T-cell (primary cell): ENCODE results near the gene CAPN11. TPM values are rescaled to one million over a fixed set of nuclear protein-coding genes. Genes with fewer than 3 reads are reported as not detected.
"Not testable (repeated sequence)": the region's sequence is repeated elsewhere in the genome, so short reads cannot be mapped to it uniquely, and the experiment has no call there.

Experiments
- ATAC-seq, 4 experiments: fragments of 200-7000 bp in 3 of 4; fragments of 150-1000 bp in 1 of 4; cut with Tn5 transposase; replicated peaks in 1 of 4; 1 replicate in 3 of 4; 2 replicates in 1 of 4; pipeline ENCODE4 v1.10.0; 2021; ENCODE audit warnings: moderate library complexity in 3 of 4, mild to moderate bottlenecking in 2 of 4, moderate number of reproducible peaks in 1 of 4
- CTCF ChIA-PET, 2 donors: fragments of 300-600 bp; sonication (Branson Sonifier 250); formaldehyde crosslinking; loops; one replicate each; lab custom pipeline; 2022; ENCODE audit warnings: antibody characterized with exemption in 2 of 2; lab: Charles Lee
- POLR2A ChIA-PET, 2 donors: fragments of 300-600 bp; sonication (Branson Sonifier 250); formaldehyde crosslinking; loops; one replicate each; lab custom pipeline; 2022; ENCODE audit warnings: antibody characterized with exemption in 2 of 2; lab: Charles Lee
- DNase-seq, 35 experiments: peaks; one replicate each; pipeline versions ENCODE4 v3.0.0 to v3.0.0-alpha.2; 2013 to 2023
- H3K27ac ChIP-seq: one replicate; pipeline ENCODE4 v1.5.1; 2013; ENCODE audit warnings: low read length
- H3K27me3 ChIP-seq, 2 experiments: replicated peaks in 1 of 2; 1 replicate in 1 of 2; 2 replicates in 1 of 2; pipeline versions ENCODE4 v1.6.1 to v1.7.0; 2013; ENCODE audit warnings: low read length in 1 of 2, mixed read lengths in 1 of 2; ENCODE audit not compliant: control insufficient read depth in 2 of 2, insufficient read depth in 2 of 2; ENCODE audit errors: extremely low read depth in 1 of 2
- H3K36me3 ChIP-seq, 2 donors: 1 replicate in 1 of 2; 2 replicates in 1 of 2; pipeline versions ENCODE4 v1.6.1 to v1.7.0; 2013; ENCODE audit warnings: low read length in 1 of 2; ENCODE audit not compliant: control insufficient read depth in 2 of 2, insufficient read depth in 1 of 2; ENCODE audit errors: extremely low read depth in 1 of 2
- H3K4me1 ChIP-seq, 2 experiments: 1 replicate in 1 of 2; 2 replicates in 1 of 2; pipeline versions ENCODE4 v1.6.1 to v1.7.0; 2013; ENCODE audit warnings: low read length in 2 of 2, mixed read lengths in 1 of 2; ENCODE audit not compliant: insufficient read depth in 2 of 2, control insufficient read depth in 1 of 2; ENCODE audit errors: extremely low read depth in 1 of 2
- H3K4me3 ChIP-seq, 2 donors: 1 replicate in 1 of 2; 2 replicates in 1 of 2; pipeline versions ENCODE4 v1.5.1 to v1.7.0; 2013; ENCODE audit warnings: mild to moderate bottlenecking in 2 of 2, low read length in 1 of 2, moderate library complexity in 1 of 2; ENCODE audit not compliant: control insufficient read depth in 1 of 2; ENCODE audit errors: extremely low read depth in 1 of 2
- H3K9me3 ChIP-seq: 2 replicates; pipeline ENCODE4 v1.7.0; 2013
- H3K27ac Mint-ChIP-seq, 2 donors: one replicate each; pipeline ENCODE4 v1.8.0; 2020 to 2021; ENCODE audit warnings: mild to moderate bottlenecking in 2 of 2, mixed read lengths in 2 of 2
- H3K27me3 Mint-ChIP-seq, 2 donors: one replicate each; pipeline ENCODE4 v1.8.0; 2021 to 2022; ENCODE audit warnings: mixed read lengths in 2 of 2
- H3K36me3 Mint-ChIP-seq: one replicate; pipeline ENCODE4 v1.8.0; 2021; ENCODE audit warnings: mixed read lengths
- H3K4me1 Mint-ChIP-seq, 3 donors: one replicate each; pipeline ENCODE4 v1.8.0; 2020 to 2022; ENCODE audit warnings: mixed read lengths in 3 of 3, mild to moderate bottlenecking in 1 of 3
- H3K4me3 Mint-ChIP-seq, 3 donors: one replicate each; pipeline ENCODE4 v1.8.0; 2020 to 2022; ENCODE audit warnings: mild to moderate bottlenecking in 3 of 3, mixed read lengths in 3 of 3, moderate library complexity in 3 of 3
- H3K9me3 Mint-ChIP-seq, 3 donors: one replicate each; pipeline ENCODE4 v1.8.0; 2020 to 2022; ENCODE audit warnings: mixed read lengths in 3 of 3
- WGBS: methylation state at CpG from one replicate; pipeline ENCODE4 v1.1.5; 2013; ENCODE audit warnings: missing lambda C conversion rate; ENCODE audit not compliant: insufficient coverage; 5-methylcytosine and 5-hydroxymethylcytosine counted together
- total RNA-seq, 35 experiments: library from RNA in 6 of 35; stranded (reverse) in 6 of 35; fragments of 120-200 nt in 1 of 35; gene quantifications; one replicate each; pipeline versions ENCODE4 v1.2.1 to v1.2.4 and lab custom pipeline; 2013 to 2026

CAPN11 gene
- total RNA-seq, 5 donors from 2014 or later (not counting 1 experiment from before 2014, with no cell fraction given), result 0.79 TPM; not detected in 4

DNA sequence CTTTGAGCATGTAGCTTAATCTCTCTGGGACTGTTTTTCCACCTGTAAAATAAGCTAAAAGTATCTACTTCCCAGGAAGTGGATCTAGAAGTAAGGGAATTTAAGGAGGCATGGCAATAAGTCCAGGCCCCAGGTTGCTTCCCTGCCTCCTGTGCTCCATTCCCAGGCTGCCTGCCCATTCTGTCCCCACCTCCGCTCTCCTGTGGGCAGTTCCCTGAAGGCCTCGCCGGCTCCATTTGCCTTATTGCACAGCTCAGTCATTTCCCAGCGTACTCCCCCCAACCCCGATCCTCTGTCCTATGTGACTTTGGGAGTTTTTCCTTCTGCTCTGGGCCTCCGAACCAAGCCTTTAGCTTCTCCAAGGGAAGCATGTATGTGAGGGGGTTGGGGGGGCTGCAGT lies 69.4 kb downstream of the CAPN11 start:
- Mint-ChIP-seq H3K4me3 (no peak overlapping the region), H3K4me1 (peaks cover 8 to 11% (median 10%) of the 10 kb centered on the region in 3 donors), H3K9me3 (no peaks in the 10 kb centered on the region), H3K27me3 (no peaks in the 10 kb centered on the region), H3K36me3 (no peaks in the 10 kb centered on the region), H3K27ac (no peak overlapping the region)
- DNase-seq (no peak), ATAC-seq (no peak)
- Histone ChIP-seq H3K36me3 (no peaks in the 10 kb centered on the region), H3K4me1 (peaks cover 3 to 14% of the 10 kb centered on the region in 2 experiments), H3K27me3 (peaks cover 0 to 6% of the 10 kb centered on the region in 2 experiments), H3K4me3 (no peak overlapping the region), H3K9me3 (no peaks in the 10 kb centered on the region), H3K27ac (no peak overlapping the region)
- CTCF ChIA-PET, result interaction anchor here in 1 of 2 donors (1.3 kb wide), 1 partner anchor 15 kb away, joined by 4 read pairs; no protein-coding TSS in a partner anchor
- 100% methylated on average over 1 of the region's 6 CpGs for WGBS
- POLR2A ChIA-PET, result no interaction called here

DNA sequence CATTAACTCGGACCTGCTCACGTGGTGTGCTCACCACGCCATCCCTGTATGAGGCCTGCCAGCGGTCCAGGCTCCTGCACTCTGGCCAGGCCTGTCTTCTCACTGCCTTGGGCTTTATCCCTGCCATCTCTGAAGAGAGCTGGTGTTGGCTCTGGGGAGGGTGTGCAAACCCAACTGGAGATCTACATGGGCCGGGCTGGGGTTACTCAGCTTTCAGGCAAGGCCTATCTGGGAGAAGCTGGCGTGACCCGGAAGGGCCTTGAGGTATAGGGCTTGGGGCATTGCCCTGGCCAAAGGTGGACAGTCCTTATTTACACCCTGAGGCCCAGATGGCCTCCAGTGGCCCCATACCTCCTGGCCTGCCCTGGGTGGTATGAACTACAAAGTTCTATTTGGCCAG lies 69.8 kb downstream of the CAPN11 start:
- H3K9me3 ChIP-seq, result no peaks in the 10 kb centered on the region
- ChIA-PET CTCF (interaction anchor here in 1 of 2 donors (1.3 kb wide), 1 partner anchor 14 kb away, joined by 4 read pairs; no protein-coding TSS in a partner anchor), POLR2A (no interaction called here)
- WGBS, result 96% methylated on average over 7 of the region's 7 CpGs
- H3K27ac Mint-ChIP-seq, result no peak overlapping the region
- peaks cover 8 to 10% (median 8%) of the 10 kb centered on the region in 3 donors for H3K4me1 Mint-ChIP-seq
- no peaks in the 10 kb centered on the region for H3K36me3 Mint-ChIP-seq
- no peaks in the 10 kb centered on the region for H3K36me3 ChIP-seq
- H3K4me1 ChIP-seq, result peaks cover 3 to 12% of the 10 kb centered on the region in 2 experiments
- H3K27ac ChIP-seq, result no peak overlapping the region
- H3K9me3 Mint-ChIP-seq, result no peaks in the 10 kb centered on the region
- no peak for DNase-seq
- no peaks in the 10 kb centered on the region for H3K27me3 Mint-ChIP-seq
- no peak for ATAC-seq
- H3K4me3 ChIP-seq, result no peak overlapping the region
- no peak overlapping the region for H3K4me3 Mint-ChIP-seq
- peaks cover 0 to 5% of the 10 kb centered on the region in 2 experiments for H3K27me3 ChIP-seq

DNA sequence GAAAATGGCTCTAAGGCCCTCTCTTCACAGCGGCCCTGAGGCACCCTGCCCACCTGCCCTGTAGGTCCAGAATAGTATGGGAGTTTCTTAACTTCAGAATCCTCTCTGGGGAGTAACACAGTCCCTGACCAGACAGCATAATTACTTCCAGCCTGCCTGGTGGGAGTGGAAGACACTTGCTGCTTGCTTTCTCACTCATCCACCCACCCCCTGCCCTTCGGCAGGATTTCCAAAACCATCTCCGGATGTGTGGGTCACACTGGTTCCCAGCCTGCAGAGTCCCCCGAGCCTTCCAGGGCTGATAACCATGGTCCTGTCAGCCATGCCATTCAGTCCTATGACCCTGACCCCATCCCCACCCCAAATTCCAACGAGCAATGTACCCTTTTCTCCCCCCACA lies 70.2 kb downstream of the CAPN11 start:
- no peak overlapping the region for H3K4me3 Mint-ChIP-seq
- DNase-seq (no peak), ATAC-seq (no peak)
- peaks cover 7 to 10% (median 8%) of the 10 kb centered on the region in 3 donors for H3K4me1 Mint-ChIP-seq
- H3K27me3 Mint-ChIP-seq, result no peaks in the 10 kb centered on the region
- no peaks in the 10 kb centered on the region for H3K36me3 ChIP-seq
- H3K36me3 Mint-ChIP-seq, result no peaks in the 10 kb centered on the region
- H3K9me3 Mint-ChIP-seq, result no peaks in the 10 kb centered on the region
- no peak overlapping the region for H3K27ac ChIP-seq
- ChIA-PET POLR2A (no interaction called here), CTCF (no interaction called here)
- WGBS, result 83% methylated on average over 3 of the region's 5 CpGs
- no peaks in the 10 kb centered on the region for H3K9me3 ChIP-seq
- H3K4me1 ChIP-seq, result peaks cover 3 to 9% of the 10 kb centered on the region in 2 experiments
- peaks cover 0 to 5% of the 10 kb centered on the region in 2 experiments for H3K27me3 ChIP-seq
- no peak overlapping the region for H3K27ac Mint-ChIP-seq
- H3K4me3 ChIP-seq, result no peak overlapping the region

DNA sequence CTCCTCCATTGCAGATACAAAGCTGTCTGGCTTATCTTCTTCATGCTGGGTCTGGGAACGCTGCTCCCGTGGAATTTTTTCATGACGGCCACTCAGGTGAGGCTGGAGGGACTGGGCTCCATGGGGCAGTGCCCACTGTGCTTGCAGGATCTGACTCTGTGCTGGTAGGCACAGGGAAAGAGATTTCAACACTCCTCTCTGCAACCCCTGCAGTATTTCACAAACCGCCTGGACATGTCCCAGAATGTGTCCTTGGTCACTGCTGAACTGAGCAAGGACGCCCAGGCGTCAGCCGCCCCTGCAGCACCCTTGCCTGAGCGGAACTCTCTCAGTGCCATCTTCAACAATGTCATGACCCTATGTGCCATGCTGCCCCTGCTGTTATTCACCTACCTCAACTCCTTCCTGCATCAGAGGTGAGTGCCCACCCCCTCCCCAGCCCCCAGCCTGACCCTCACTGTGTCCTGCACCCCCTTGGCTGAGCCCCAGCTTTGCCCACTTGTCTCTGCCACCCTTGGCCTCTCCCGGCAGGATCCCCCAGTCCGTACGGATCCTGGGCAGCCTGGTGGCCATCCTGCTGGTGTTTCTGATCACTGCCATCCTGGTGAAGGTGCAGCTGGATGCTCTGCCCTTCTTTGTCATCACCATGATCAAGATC lies 70.9 kb downstream of the CAPN11 start:
- Mint-ChIP-seq H3K4me3 (no peak overlapping the region), H3K9me3 (no peaks in the 10 kb centered on the region), H3K4me1 (peaks cover under 1 to 3% (median 2%) of the 10 kb centered on the region in 3 donors), H3K27me3 (no peaks in the 10 kb centered on the region), H3K27ac (no peak overlapping the region), H3K36me3 (no peaks in the 10 kb centered on the region)
- no peak for DNase-seq
- Histone ChIP-seq H3K9me3 (no peaks in the 10 kb centered on the region), H3K27ac (no peak overlapping the region), H3K36me3 (no peaks in the 10 kb centered on the region), H3K4me1 (peaks cover 0 to 3% of the 10 kb centered on the region in 2 experiments), H3K4me3 (no peak overlapping the region), H3K27me3 (peaks cover 0 to 5% of the 10 kb centered on the region in 2 experiments)
- no peak for ATAC-seq
- 95% methylated on average over 11 of the region's 11 CpGs for WGBS
- CTCF ChIA-PET, result no interaction called here
- POLR2A ChIA-PET, result no interaction called here

DNA sequence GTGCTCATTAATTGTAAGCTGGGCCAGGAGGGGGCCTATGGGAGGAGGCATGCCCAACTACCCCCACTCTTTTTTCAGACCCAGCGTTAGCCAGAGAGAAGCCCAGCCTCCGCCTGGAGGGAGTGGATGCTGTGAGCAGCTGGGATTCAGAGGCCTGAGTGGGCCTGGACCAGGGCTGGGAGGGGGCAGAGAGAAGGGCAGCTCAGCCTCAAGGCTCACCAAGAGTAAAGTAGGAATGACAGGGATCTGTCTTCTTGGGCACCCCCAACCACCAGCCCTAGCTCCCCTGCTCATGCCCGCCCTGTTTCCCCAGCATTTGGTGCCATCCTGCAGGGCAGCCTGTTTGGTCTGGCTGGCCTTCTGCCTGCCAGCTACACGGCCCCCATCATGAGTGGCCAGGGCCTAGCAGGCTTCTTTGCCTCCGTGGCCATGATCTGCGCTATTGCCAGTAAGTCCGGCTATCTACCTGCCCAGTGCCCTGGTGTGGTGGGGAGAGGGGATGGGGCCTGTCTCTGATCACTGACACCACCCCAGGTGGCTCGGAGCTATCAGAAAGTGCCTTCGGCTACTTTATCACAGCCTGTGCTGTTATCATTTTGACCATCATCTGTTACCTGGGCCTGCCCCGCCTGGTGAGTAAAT lies 71.5 kb downstream of the CAPN11 start:
- no peaks in the 10 kb centered on the region for H3K36me3 ChIP-seq
- ChIA-PET CTCF (no interaction called here), POLR2A (no interaction called here)
- DNase-seq (no peak), ATAC-seq (no peak)
- H3K27ac ChIP-seq, result no peak overlapping the region
- Mint-ChIP-seq H3K9me3 (no peaks in the 10 kb centered on the region), H3K4me1 (no peaks in the 10 kb centered on the region), H3K27me3 (no peaks in the 10 kb centered on the region), H3K4me3 (no peak overlapping the region), H3K36me3 (no peaks in the 10 kb centered on the region), H3K27ac (no peak overlapping the region)
- H3K4me3 ChIP-seq, result no peak overlapping the region
- H3K4me1 ChIP-seq, result no peaks in the 10 kb centered on the region
- 100% methylated on average over 2 of the region's 10 CpGs for WGBS
- H3K27me3 ChIP-seq, result peaks cover 0 to 5% of the 10 kb centered on the region in 2 experiments
- H3K9me3 ChIP-seq, result no peaks in the 10 kb centered on the region

DNA sequence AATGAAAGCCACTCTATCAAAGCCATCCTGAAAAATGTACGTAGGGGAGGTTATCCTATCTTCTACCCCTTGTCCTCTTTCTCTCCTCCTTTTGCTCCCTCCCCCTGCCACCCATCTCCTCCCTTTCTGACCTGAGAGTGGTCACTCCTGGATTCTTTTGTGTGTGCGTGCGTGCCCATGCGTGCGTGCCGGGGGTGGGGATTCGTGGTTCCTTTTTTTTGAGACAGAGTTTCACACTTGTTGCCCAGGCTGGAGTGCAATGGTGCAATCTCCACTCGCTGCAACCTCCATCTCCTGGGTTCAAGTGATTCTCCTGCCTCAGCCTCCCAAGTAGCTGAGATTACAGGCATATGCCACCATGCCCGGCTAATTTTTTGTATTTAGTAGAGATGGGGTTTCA lies 72.8 kb downstream of the CAPN11 start:
- H3K4me3 ChIP-seq, H3K36me3 ChIP-seq, H3K9me3 ChIP-seq, H3K27ac ChIP-seq, POLR2A ChIA-PET, CTCF ChIA-PET, H3K4me1 ChIP-seq, H3K27me3 ChIP-seq, H3K27me3 Mint-ChIP-seq, H3K4me3 Mint-ChIP-seq, ATAC-seq, DNase-seq, H3K4me1 Mint-ChIP-seq, H3K27ac Mint-ChIP-seq, H3K9me3 Mint-ChIP-seq, H3K36me3 Mint-ChIP-seq: not testable (repeated sequence)
- 91% methylated on average over 4 of the region's 9 CpGs for WGBS
